Breast epithelium (tissue), 4 donors: ENCODE measurements around the gene CLDN2. TPM values are rescaled to one million over a fixed set of nuclear protein-coding genes. Genes with fewer than 3 reads are reported as not detected.

Experiments used
- DNase-seq, 2 donors: peaks; one replicate each; pipeline ENCODE4 v3.0.0-alpha.2; 2019; ENCODE audit warnings: low spot score in 2 of 2
- H3K27ac ChIP-seq, 2 donors: fragments of 200-600 bp; sonication (generic) in 1 of 2; one replicate each; pipeline ENCODE4 v1.5.1; 2016 to 2019; ENCODE audit warnings: mild to moderate bottlenecking in 1 of 2
- H3K27me3 ChIP-seq, 2 donors: fragments of 200-600 bp; sonication (generic) in 1 of 2; one replicate each; pipeline versions ENCODE4 v1.5.1 to v1.6.0; 2017 to 2019; ENCODE audit warnings: control low read depth in 1 of 2, mild to moderate bottlenecking in 1 of 2
- H3K36me3 ChIP-seq: fragments of 200-600 bp; one replicate; pipeline ENCODE4 v1.5.1; 2019
- H3K4me1 ChIP-seq, 2 donors: fragments of 200-600 bp; sonication (generic); one replicate each; pipeline ENCODE4 v1.5.1; 2016 to 2019; ENCODE audit warnings: control low read depth in 1 of 2
- H3K4me3 ChIP-seq, 3 donors: fragments of 200-600 bp; sonication (generic); 1 replicate in 2 of 3; 2 replicates in 1 of 3; pipeline ENCODE4 v1.5.1; 2016 to 2019; ENCODE audit warnings: mild to moderate bottlenecking in 3 of 3, moderate library complexity in 2 of 3
- H3K9me3 ChIP-seq, 2 donors: fragments of 200-600 bp; sonication (generic) in 1 of 2; one replicate each; pipeline ENCODE4 v1.5.1; 2016 to 2019; ENCODE audit warnings: control low read depth in 1 of 2
- CTCF ChIP-seq, 3 donors: fragments of 450-650 bp; IDR thresholded peaks; one replicate each; pipeline ENCODE4 v1.5.1; 2016 to 2017; ENCODE audit warnings: antibody characterized with exemption in 3 of 3, mild to moderate bottlenecking in 3 of 3, moderate library complexity in 3 of 3
- POLR2A ChIP-seq: fragments of 450-650 bp; IDR thresholded peaks from one replicate; pipeline ENCODE4 v1.6.1; 2016; ENCODE audit warnings: antibody characterized with exemption, mild to moderate bottlenecking, moderate library complexity
- POLR2AphosphoS5 ChIP-seq, 3 donors: sonication (generic); formaldehyde crosslinking; IDR thresholded peaks; one replicate each; pipeline ENCODE4 v1.6.1; 2017; ENCODE audit warnings: antibody characterized with exemption in 3 of 3
- intact Hi-C: fragments of 100-400 bp; cut with DNase I; formaldehyde crosslinking; loops from one replicate; pipeline ENCODE4 v1.15.1; 2023; ENCODE audit warnings: low total_unique reads
- total RNA-seq, 3 donors: library from RNA; depleted of rRNA; stranded (reverse); fragments of >200 nt; gene quantifications; one replicate each; pipeline ENCODE4 v1.1.0, GENCODE V29; 2016

The CLDN2 gene
- total RNA-seq, 3 donors from 2014 or later: 0.32 to 0.33 TPM; not detected in 1

GRCh38 chrX:106899276-106899675 is 20.9 kb upstream of the CLDN2 start:
- no peaks in the 10 kb centered on the region for H3K4me1 ChIP-seq
- no peaks in the 10 kb centered on the region for H3K36me3 ChIP-seq
- no peak for TF ChIP-seq POLR2AphosphoS5 (IDR thresholded peaks at IDR 0.05)
- no peak for TF ChIP-seq CTCF (IDR thresholded peaks at IDR 0.05)
- no peak for TF ChIP-seq POLR2A
- no peak overlapping the region for H3K4me3 ChIP-seq
- H3K27ac ChIP-seq: no peak overlapping the region
- no peak for DNase-seq
- H3K9me3 ChIP-seq: no peaks in the 10 kb centered on the region
- peaks cover 0 to 70% of the 10 kb centered on the region in 2 donors for H3K27me3 ChIP-seq
- intact Hi-C loops: no loop called here

GRCh38 chrX:106899841-106900240 is 20.4 kb upstream of the CLDN2 start:
- TF ChIP-seq POLR2AphosphoS5 (IDR thresholded peaks at IDR 0.05) (no peak), CTCF (IDR thresholded peaks at IDR 0.05) (no peak), POLR2A (no peak)
- intact Hi-C loops: no loop called here
- H3K27ac ChIP-seq: no peak overlapping the region

DNA sequence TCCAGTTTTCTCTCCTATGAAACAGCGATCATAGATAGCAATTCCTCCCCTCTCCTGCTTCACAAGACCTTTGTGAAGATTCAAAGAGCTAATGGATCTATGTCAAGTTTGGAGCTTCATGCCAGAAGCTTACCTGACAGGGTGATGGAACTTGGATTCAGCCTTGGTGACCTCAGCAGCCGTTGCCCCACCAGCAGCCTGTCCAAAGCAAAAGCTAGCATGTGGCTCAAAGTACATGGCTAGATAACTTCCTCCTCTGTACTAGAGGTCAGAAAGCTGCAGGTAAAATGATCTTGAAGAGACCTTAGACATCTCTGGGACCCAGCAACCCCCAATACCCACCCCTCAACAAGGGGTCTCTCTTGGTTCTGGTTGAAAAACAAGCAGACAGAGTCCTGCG is 18.9 kb upstream of the CLDN2 start:
- no peak overlapping the region for H3K4me3 ChIP-seq
- TF ChIP-seq POLR2AphosphoS5 (IDR thresholded peaks at IDR 0.05): no peak
- no peak for TF ChIP-seq CTCF (IDR thresholded peaks at IDR 0.05)
- no peak for TF ChIP-seq POLR2A
- H3K4me1 ChIP-seq: no peaks in the 10 kb centered on the region
- no peaks in the 10 kb centered on the region for H3K9me3 ChIP-seq
- no peaks in the 10 kb centered on the region for H3K36me3 ChIP-seq
- DNase-seq: no peak
- intact Hi-C loops: no loop called here
- H3K27ac ChIP-seq: no peak overlapping the region
- H3K27me3 ChIP-seq: peaks cover 0 to 63% of the 10 kb centered on the region in 2 donors

More at GRCh38 chrX:106899841-106900240, 20.4 kb upstream of the CLDN2 start:
- Histone ChIP-seq H3K36me3 (no peaks in the 10 kb centered on the region), H3K4me3 (no peak overlapping the region), H3K4me1 (no peaks in the 10 kb centered on the region), H3K27me3 (peaks cover 0 to 66% of the 10 kb centered on the region in 2 donors), H3K9me3 (no peaks in the 10 kb centered on the region)
- no peak for DNase-seq

DNA sequence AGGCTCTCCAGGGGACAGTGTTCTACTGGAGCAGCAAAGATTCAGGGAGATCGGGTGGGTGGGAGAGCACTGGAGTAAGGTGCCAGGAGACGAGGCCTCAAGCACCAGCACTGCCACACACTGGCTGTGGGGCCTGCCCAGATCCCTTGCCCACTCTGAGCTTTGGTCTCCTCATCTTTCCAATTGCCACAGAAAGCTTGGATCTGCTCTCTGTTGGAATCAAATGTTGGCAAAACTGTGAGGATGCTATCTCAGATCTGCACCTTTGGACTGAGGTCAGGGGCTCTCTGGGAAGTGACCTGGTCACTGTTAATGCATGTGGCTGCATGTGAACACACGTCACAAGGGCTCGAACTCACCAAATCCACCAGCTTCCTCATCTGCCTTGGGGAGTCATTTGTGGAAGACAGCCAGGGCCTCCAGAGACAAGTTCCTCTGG is 18.4 kb upstream of the CLDN2 start:
- TF ChIP-seq POLR2A (no peak), CTCF (IDR thresholded peaks at IDR 0.05) (no peak), POLR2AphosphoS5 (IDR thresholded peaks at IDR 0.05) (no peak)
- H3K27ac ChIP-seq: no peak overlapping the region
- no peaks in the 10 kb centered on the region for H3K9me3 ChIP-seq
- no peaks in the 10 kb centered on the region for H3K4me1 ChIP-seq
- no peaks in the 10 kb centered on the region for H3K36me3 ChIP-seq
- intact Hi-C loops: no loop called here
- peaks cover 0 to 62% of the 10 kb centered on the region in 2 donors for H3K27me3 ChIP-seq
- DNase-seq: no peak
- no peak overlapping the region for H3K4me3 ChIP-seq

GRCh38 chrX:106902684-106903083 is 17.5 kb upstream of the CLDN2 start:
- no peak overlapping the region for H3K27ac ChIP-seq
- TF ChIP-seq CTCF (IDR thresholded peaks at IDR 0.05) (no peak), POLR2AphosphoS5 (IDR thresholded peaks at IDR 0.05) (no peak), POLR2A (no peak)
- intact Hi-C loops: no loop called here

More at GRCh38 chrX:106902684-106903083, 17.5 kb upstream of the CLDN2 start:
- H3K36me3 ChIP-seq: no peaks in the 10 kb centered on the region
- H3K27me3 ChIP-seq: peaks cover 0 to 57% of the 10 kb centered on the region in 2 donors
- DNase-seq: no peak
- no peaks in the 10 kb centered on the region for H3K4me1 ChIP-seq
- H3K9me3 ChIP-seq: no peaks in the 10 kb centered on the region
- H3K4me3 ChIP-seq: no peak overlapping the region
